Right renal pelvis (tissue), 4 donors: ENCODE data around the gene LYPD4. TPM values are rescaled to one million over a fixed set of nuclear protein-coding genes. Genes with fewer than 3 reads are reported as not detected.
"Not testable (repeated sequence)": the region's sequence is repeated elsewhere in the genome, so short reads cannot be mapped to it uniquely, and the experiment has no call there.

Source experiments
- DNase-seq, 4 donors: peaks; one replicate each; pipeline ENCODE4 v3.0.0-alpha.2; 2013; ENCODE audit warnings: low read depth in 4 of 4, low spot score in 3 of 4, missing footprints in 1 of 4
- polyA plus RNA-seq, 4 donors: library from polyadenylated mRNA; unstranded; fragments of 120-200 nt; gene quantifications; one replicate each; pipeline ENCODE4 v1.2.1, GENCODE V29; 2013; ENCODE audit not compliant: insufficient read length in 4 of 4

LYPD4 gene
- polyA plus RNA-seq, 4 donors: 0.08 TPM; not detected in 3

GRCh38 chr19:41875973-41876372 is 31.5 kb upstream of the LYPD4 start:
- DNase-seq: not testable (repeated sequence)

GRCh38 chr19:41872775-41873647 is 28.5 kb upstream of the LYPD4 start:
- DNase-seq: peak in 1 of 4 donors; percentile 42

- no peak for DNase-seq
Observed at GRCh38 chr19:41872384-41872774, 27.9 kb upstream of the LYPD4 start.

GRCh38 chr19:41871573-41872383 is 27.3 kb upstream of the LYPD4 start:
- DNase-seq: no peak

- no peak for DNase-seq
Observed at GRCh38 chr19:41870401-41870873, 26.0 kb upstream of the LYPD4 start.

GRCh38 chr19:41869374-41869955 is 25.0 kb upstream of the LYPD4 start:
- DNase-seq: no peak

- DNase-seq: no peak
Observed at GRCh38 chr19:41868989-41869300, 24.5 kb upstream of the LYPD4 start.

- DNase-seq: no peak
Observed at GRCh38 chr19:41868120-41868988, 23.9 kb upstream of the LYPD4 start.

GRCh38 chr19:41866284-41866683 is 21.8 kb upstream of the LYPD4 start:
- no peak for DNase-seq

- DNase-seq: no peak
Observed at GRCh38 chr19:41864374-41864773, 19.9 kb upstream of the LYPD4 start.

- no peak for DNase-seq
Observed at GRCh38 chr19:41863209-41863931, 18.9 kb upstream of the LYPD4 start.

- no peak for DNase-seq
Observed at GRCh38 chr19:41862445-41862986, 18.0 kb upstream of the LYPD4 start.

- no peak for DNase-seq
Observed at GRCh38 chr19:41861846-41862245, 17.4 kb upstream of the LYPD4 start.

- no peak for DNase-seq
Observed at GRCh38 chr19:41861116-41861768, 16.8 kb upstream of the LYPD4 start.

GRCh38 chr19:41860419-41861115 is 16.1 kb upstream of the LYPD4 start:
- DNase-seq: no peak

- DNase-seq: peak; percentile 99 to 100 (median 99)
Observed at GRCh38 chr19:41859618-41860418, 15.3 kb upstream of the LYPD4 start, which contains the start of gene RPS19. TSS of gene RPS19 (plus strand) at chr19:41860255. CDS start at chr19:41860775, 520 bp downstream.

- DNase-seq: no peak
Observed at GRCh38 chr19:41859213-41859617, 14.7 kb upstream of the LYPD4 start.
